ENCODE measurements around the gene AUTS2. TPM values are rescaled to one million over a fixed set of nuclear protein-coding genes. Genes with fewer than 3 reads are reported as not detected.
A peak's percentile ranks its signal among the peaks of the same experiment; 100 is the strongest.

AUTS2 gene
- total and polyA plus RNA-seq, 10 of the 15 experiments (the other 5 are each of a cell fraction or from before 2014, with no cell fraction given) = 6.4 to 55.6 (median 21.6) TPM

GRCh38 chr7:70347463-70348254 lies 749.4 kb downstream of the AUTS2 start (continued):
- TF ChIP-seq JUNB (IDR thresholded peaks at IDR 0.05) (peak; percentile 80), ZSCAN29 (IDR thresholded peaks at IDR 0.05) (no peak), BCLAF1 (IDR thresholded peaks at IDR 0.05) (no peak), ZBTB4 (CRISPR knock-in tag; IDR thresholded peaks at IDR 0.05) (no peak), BCL11A (IDR thresholded peaks at IDR 0.05; ENCODE audit: low read depth, low read length) (peak; percentile 81), PRDM15 (CRISPR knock-in tag; IDR thresholded peaks at IDR 0.05) (no peak), NR2C2 (IDR thresholded peaks at IDR 0.05; ENCODE audit: borderline replicate concordance, control insufficient read depth, insufficient read length, low read depth) (no peak), WRNIP1 (IDR thresholded peaks at IDR 0.05; ENCODE audit: borderline replicate concordance, low read depth, low read length) (no peak), ETV6 (conservative IDR thresholded peaks at IDR 0.05 in 1 of 2, IDR thresholded peaks at IDR 0.05 in 1 of 2; ENCODE audit: borderline replicate concordance in 1 of 2, low read depth in 1 of 2) (no peak), RUNX3 (IDR thresholded peaks at IDR 0.05; ENCODE audit: low read length) (peak; percentile 95), IKZF2 (IDR thresholded peaks at IDR 0.05) (peak; percentile 65 to 73), TAF1 (IDR thresholded peaks at IDR 0.05; ENCODE audit: borderline replicate concordance, low read depth, low read length) (no peak), BHLHE40 (IDR thresholded peaks at IDR 0.05; ENCODE audit: borderline replicate concordance in 1 of 2, low read depth in 2 of 2, low read length in 1 of 2) (peak in 1 of 2 experiments; percentile 27; a peak in 1 of 4 replicates), SRF (IDR thresholded peaks at IDR 0.05; ENCODE audit: low read depth in 2 of 2, low read length in 2 of 2) (no peak), POLR2AphosphoS2 (IDR thresholded peaks at IDR 0.05; ENCODE audit: low read depth, low read length) (no peak), ZBED1 (IDR thresholded peaks at IDR 0.05; ENCODE audit: borderline replicate concordance) (no peak), MAX (IDR thresholded peaks at IDR 0.05; ENCODE audit: low read depth, low read length) (no peak), MEF2B (IDR thresholded peaks at IDR 0.05; ENCODE audit: partially characterized antibody, poor library complexity, severe bottlenecking) (peak; percentile 27), CREB1 (IDR thresholded peaks at IDR 0.05; ENCODE audit: low read depth) (no peak), SMAD5 (IDR thresholded peaks at IDR 0.05; ENCODE audit: low read depth) (no peak)

All from GM12878 (cell line).